GM12878 (cell line): ENCODE data around the gene SPCS1. TPM values are rescaled to one million over a fixed set of nuclear protein-coding genes. Genes with fewer than 3 reads are reported as not detected.
A peak's percentile ranks its signal among the peaks of the same experiment; 100 is the strongest.

Experiments used
- ATF3 ChIP-seq: IDR thresholded peaks from 2 replicates; pipeline ENCODE4 v1.6.1; 2011; ENCODE audit warnings: low read depth, mild to moderate bottlenecking, low read length, moderate library complexity, borderline replicate concordance; ENCODE audit errors: extremely low read depth
- BCL3 ChIP-seq: IDR thresholded peaks from 2 replicates; pipeline ENCODE4 v1.6.1; 2011; ENCODE audit warnings: borderline replicate concordance, low read depth, mild to moderate bottlenecking, moderate library complexity, low read length; ENCODE audit not compliant: insufficient read depth, poor library complexity, severe bottlenecking
- CBX5 ChIP-seq: sonication (generic); IDR thresholded peaks from 2 replicates; pipeline ENCODE4 v1.6.1; 2016; ENCODE audit warnings: low read depth, moderate library complexity, mild to moderate bottlenecking, inconsistent platforms
- CREM ChIP-seq: IDR thresholded peaks from 2 replicates; pipeline ENCODE4 v1.6.1; 2014; ENCODE audit warnings: antibody characterized with exemption, low read depth
- EED ChIP-seq: sonication (generic); IDR thresholded peaks from 2 replicates; pipeline ENCODE4 v1.6.1; 2016; ENCODE audit warnings: antibody characterized with exemption, low read depth
- FOS ChIP-seq: IDR thresholded peaks from 3 replicates; pipeline ENCODE4 v1.6.1; 2011; ENCODE audit warnings: borderline replicate concordance; ENCODE audit not compliant: insufficient read length; ENCODE audit errors: extremely low read depth
- IRF5 ChIP-seq: fragments of 450-650 bp; IDR thresholded peaks from 2 replicates; pipeline ENCODE4 v1.6.1; 2017; ENCODE audit warnings: borderline replicate concordance
- MTA3 ChIP-seq: IDR thresholded peaks from 2 replicates; pipeline ENCODE4 v1.6.1; 2012; ENCODE audit warnings: low read length, inconsistent platforms, borderline replicate concordance
- NKRF ChIP-seq: fragments of 450-650 bp; conservative IDR thresholded peaks from 2 replicates; pipeline ENCODE4 v1.6.1; 2017; ENCODE audit warnings: mild to moderate bottlenecking, moderate library complexity
- NR2F1 ChIP-seq: fragments of 450-650 bp; conservative IDR thresholded peaks from 2 replicates; pipeline ENCODE4 v1.6.1; 2017; ENCODE audit warnings: mild to moderate bottlenecking
- PAX8 ChIP-seq: fragments of 450-650 bp; IDR thresholded peaks from 2 replicates; pipeline ENCODE4 v1.6.1; 2017; ENCODE audit warnings: mild to moderate bottlenecking, moderate library complexity
- PKNOX1 ChIP-seq: fragments of 450-650 bp; IDR thresholded peaks from 2 replicates; pipeline ENCODE4 v1.6.1; 2016; ENCODE audit warnings: mild to moderate bottlenecking
- RAD21 ChIP-seq: IDR thresholded peaks from 2 replicates; pipeline ENCODE4 v1.6.1; 2011; ENCODE audit warnings: mild to moderate bottlenecking, low read depth, low read length, moderate library complexity; ENCODE audit not compliant: insufficient read depth
- RELB ChIP-seq: fragments of 450-650 bp; IDR thresholded peaks from 2 replicates; pipeline ENCODE4 v1.6.1; 2017; ENCODE audit warnings: low read depth, mild to moderate bottlenecking, moderate library complexity
- RFX5 ChIP-seq: IDR thresholded peaks from 2 replicates; pipeline ENCODE4 v1.6.1; 2011; ENCODE audit warnings: low read depth, low read length, improper control_type of control experiment
- SMC3 ChIP-seq: IDR thresholded peaks from 2 replicates; pipeline ENCODE4 v1.6.1; 2011; ENCODE audit warnings: low read length, improper control_type of control experiment, borderline replicate concordance
- SPI1 ChIP-seq: IDR thresholded peaks from 2 replicates; pipeline ENCODE4 v1.6.1; 2011; ENCODE audit warnings: low read depth, mild to moderate bottlenecking, low read length, moderate library complexity, borderline replicate concordance; ENCODE audit not compliant: insufficient read depth
- SUPT20H ChIP-seq: IDR thresholded peaks from 2 replicates; pipeline ENCODE4 v1.6.1; 2011; ENCODE audit warnings: low read depth, mild to moderate bottlenecking, low read length, moderate library complexity, borderline replicate concordance; ENCODE audit not compliant: control insufficient read depth
- TCF12 ChIP-seq: IDR thresholded peaks from 2 replicates; pipeline ENCODE4 v1.6.1; 2011; ENCODE audit warnings: low read depth, mild to moderate bottlenecking, low read length
- WRNIP1 ChIP-seq: IDR thresholded peaks from 2 replicates; pipeline ENCODE4 v1.6.1; 2011; ENCODE audit warnings: low read depth, low read length, improper control_type of control experiment, borderline replicate concordance
- YY1 ChIP-seq: IDR thresholded peaks from 2 replicates; pipeline ENCODE4 v1.6.1; 2011; ENCODE audit warnings: low read depth, mild to moderate bottlenecking, low read length
- polyA plus RNA-seq, 11 experiments: library from polyadenylated mRNA; depleted of rRNA in 4 of 11; unstranded in 6 of 11; stranded (reverse) in 5 of 11; fragments of >200 nt; fragmentation: Nextera tagmentation in 4 of 11; fragmentation: Illumina TruSeq in 1 of 11; extraction: Ambion mirVana in 4 of 11; extraction: Trizol in 1 of 11; gene quantifications; 1 replicate in 1 of 11; 2 replicates in 10 of 11; pipeline versions ENCODE4 v1.2.1 to v1.2.3, GENCODE V29; 2011 to 2016; ENCODE audit warnings: inconsistent platforms in 2 of 11, missing spikeins in 2 of 11, low read depth in 1 of 11
- total RNA-seq, 4 experiments: library from RNA; depleted of rRNA in 3 of 4; stranded (reverse); fragments of >200 nt in 3 of 4; fragmentation: Illumina TruSeq in 1 of 4; extraction: Trizol in 1 of 4; gene quantifications; 2 replicates each; pipeline versions ENCODE4 v1.2.1 to v1.2.3, GENCODE V29; 2013 to 2021

Gene SPCS1
- total and polyA plus RNA-seq, 10 of the 15 experiments (the other 5 are each of a cell fraction or from before 2014, with no cell fraction given): 107 to 994 (median 233) TPM

GRCh38 chr3:52685709-52686691 is 19.9 kb upstream of the SPCS1 start, which contains the start of the genes GNL3 and PBRM1 (continued):
- TF ChIP-seq TCF12: 0 out of 2 replicates have a peak, but pooled peaks have one; percentile 16
- no peak for TF ChIP-seq SMC3
- peak; percentile 67; the same call in 1 of the 2 replicates for TF ChIP-seq ATF3
- no peak for TF ChIP-seq SUPT20H
- TF ChIP-seq CREM: peak; percentile 87
- TF ChIP-seq CBX5: no peak
- TF ChIP-seq EED: no peak
- TF ChIP-seq WRNIP1: peak; percentile 67; the same call in 1 of the 2 replicates
- peak; percentile 71 for TF ChIP-seq PKNOX1
- TF ChIP-seq IRF5: no peak
- TF ChIP-seq BCL3: no peak
- TF ChIP-seq SPI1: no peak
- TF ChIP-seq RFX5: no peak
- TF ChIP-seq RAD21: no peak
- TF ChIP-seq NR2F1: peak; percentile 62; the same call in 1 of the 2 replicates
- no peak; the same call in 1 of the 2 replicates for TF ChIP-seq YY1
- peak; percentile 45 for TF ChIP-seq RELB
- no peak for TF ChIP-seq MTA3
- no peak for TF ChIP-seq PAX8
- TF ChIP-seq NKRF: peak; percentile 98
- TF ChIP-seq FOS: no peak
